Stimulated activated CD4-positive, alpha-beta T cell treated with anti-CD3 and anti-CD28 coated beads, Interleukin-2, amount 100 ng/mL, for 48 hours (primary cell): Measurements from ENCODE around the gene NMRAL1.

Experiments
- DNase-seq, 2 donors: peaks; one replicate each; pipeline ENCODE4 v3.0.0-alpha.2; 2020

NMRAL1 gene

GRCh38 chr16:4463522-4464163 is 10.8 kb downstream of the NMRAL1 start:
- DNase-seq: no peak

GRCh38 chr16:4461250-4462085 is 13.0 kb downstream of the NMRAL1 start:
- no peak for DNase-seq

GRCh38 chr16:4460936-4461249 is 13.5 kb downstream of the NMRAL1 start:
- DNase-seq: no peak

GRCh38 chr16:4455951-4456350 is 18.5 kb downstream of the NMRAL1 start:
- no peak for DNase-seq

GRCh38 chr16:4455081-4455480 is 19.3 kb downstream of the NMRAL1 start:
- no peak for DNase-seq

- no peak for DNase-seq
Observed at GRCh38 chr16:4454623-4455022, 19.8 kb downstream of the NMRAL1 start.

GRCh38 chr16:4452674-4453073 is 21.8 kb downstream of the NMRAL1 start:
- no peak for DNase-seq

- DNase-seq: no peak
Observed at GRCh38 chr16:4450931-4451519, 23.4 kb downstream of the NMRAL1 start.

- DNase-seq: no peak
Observed at GRCh38 chr16:4450430-4450829, 24.0 kb downstream of the NMRAL1 start.

- DNase-seq: no peak
Observed at GRCh38 chr16:4443986-4444385, 30.4 kb downstream of the NMRAL1 start.

GRCh38 chr16:4443271-4443670 is 31.2 kb downstream of the NMRAL1 start:
- no peak for DNase-seq

- no peak for DNase-seq
Observed at GRCh38 chr16:4442371-4442770, 32.1 kb downstream of the NMRAL1 start.

GRCh38 chr16:4437366-4437765 is 37.1 kb downstream of the NMRAL1 start:
- no peak for DNase-seq

- DNase-seq: no peak
Observed at GRCh38 chr16:4435337-4436067, 38.9 kb downstream of the NMRAL1 start.

- no peak for DNase-seq
Observed at GRCh38 chr16:4433914-4434787, 40.3 kb downstream of the NMRAL1 start.

GRCh38 chr16:4433228-4433627 is 41.2 kb downstream of the NMRAL1 start:
- no peak for DNase-seq

GRCh38 chr16:4431023-4431422 is 43.4 kb downstream of the NMRAL1 start:
- DNase-seq: no peak

GRCh38 chr16:4428500-4428899 is 45.9 kb downstream of the NMRAL1 start:
- no peak for DNase-seq

- DNase-seq: no peak
Observed at GRCh38 chr16:4426722-4427372, 47.6 kb downstream of the NMRAL1 start.

- no peak for DNase-seq
Observed at GRCh38 chr16:4426021-4426684, 48.3 kb downstream of the NMRAL1 start.

- peak; percentile 87 to 90 for DNase-seq
Observed at GRCh38 chr16:4425378-4426020, 48.9 kb downstream of the NMRAL1 start, which contains the start of gene DNAJA3. TSS of gene DNAJA3 (plus strand) at chr16:4425868. CDS start at chr16:4425882, 14 bp downstream.
